OCI-LY7 (cell line): Measurements from ENCODE around the gene FANCG. TPM values are rescaled to one million over a fixed set of nuclear protein-coding genes. Genes with fewer than 3 reads are reported as not detected.

Source experiments
- BruUV-seq: library from RNA; stranded (reverse); fragments of 400-500 nt; replicated peaks from 2 replicates; lab custom pipeline; 2021; lab: Mats Ljungman, UMichigan
- CTCF ChIA-PET: fragments of 300-600 bp; sonication (Branson Sonifier 250); formaldehyde crosslinking; loops from one replicate; lab custom pipeline; 2022; ENCODE audit warnings: antibody characterized with exemption; ENCODE audit not compliant: unreplicated experiment; lab: Charles Lee
- POLR2A ChIA-PET: fragments of 300-600 bp; sonication (Branson Sonifier 250); formaldehyde crosslinking; loops from one replicate; lab custom pipeline; 2022; ENCODE audit warnings: antibody characterized with exemption; lab: Charles Lee
- DNase-seq: peaks from one replicate; pipeline ENCODE4 v3.0.0-alpha.2; 2015; ENCODE audit warnings: low spot score
- H2AFZ ChIP-seq: fragments of 200-600 bp; sonication (generic), shearing (Covaris generic); 2 replicates; pipeline ENCODE4 v1.6.1; 2014; ENCODE audit warnings: mild to moderate bottlenecking, antibody characterized with exemption, low read length, moderate library complexity
- H3K27ac ChIP-seq: fragments of 200-600 bp; sonication (generic); 2 replicates; pipeline ENCODE4 v1.5.1; 2014; ENCODE audit warnings: mixed run types, low read depth, mild to moderate bottlenecking, moderate library complexity, low read length, inconsistent platforms; ENCODE audit not compliant: poor library complexity, severe bottlenecking
- H3K36me3 ChIP-seq: fragments of 200-600 bp; sonication (generic); 2 replicates; pipeline ENCODE4 v1.6.1; 2014; ENCODE audit warnings: mild to moderate bottlenecking, antibody characterized with exemption, low read length, moderate library complexity, mixed read lengths; ENCODE audit not compliant: insufficient read depth
- H3K4me1 ChIP-seq: fragments of 200-600 bp; sonication (generic); 2 replicates; pipeline ENCODE4 v1.5.1; 2014; ENCODE audit warnings: mild to moderate bottlenecking, low read length; ENCODE audit not compliant: insufficient read depth, poor library complexity, severe bottlenecking
- H3K4me2 ChIP-seq: fragments of 200-600 bp; sonication (generic); 2 replicates; pipeline ENCODE4 v1.6.1; 2014; ENCODE audit warnings: mild to moderate bottlenecking, low read length
- H3K4me3 ChIP-seq: fragments of 200-600 bp; sonication (generic); 2 replicates; pipeline ENCODE4 v1.5.1; 2014; ENCODE audit warnings: mild to moderate bottlenecking, low read depth, low read length; ENCODE audit not compliant: poor library complexity, severe bottlenecking
- H3K79me2 ChIP-seq: fragments of 200-600 bp; sonication (generic); 2 replicates; pipeline ENCODE4 v1.6.1; 2016; ENCODE audit warnings: low read depth, mild to moderate bottlenecking, low read length, moderate library complexity, mixed read lengths; ENCODE audit not compliant: insufficient read depth
- H3K9me2 ChIP-seq: fragments of 200-600 bp; sonication (generic); 2 replicates; pipeline ENCODE4 v1.6.1; 2016; ENCODE audit warnings: mild to moderate bottlenecking, low read length, mixed read lengths; ENCODE audit not compliant: insufficient read depth
- H3K9me3 ChIP-seq: fragments of 200-600 bp; sonication (generic); 2 replicates; pipeline ENCODE4 v1.6.1; 2014; ENCODE audit warnings: mild to moderate bottlenecking, mixed run types, low read length, mixed read lengths
- H4K20me1 ChIP-seq: fragments of 200-600 bp; sonication (generic); 2 replicates; pipeline ENCODE4 v1.6.1; 2014; ENCODE audit warnings: mild to moderate bottlenecking, antibody characterized with exemption, low read length, moderate library complexity, mixed read lengths; ENCODE audit not compliant: insufficient read depth
- CTCF ChIP-seq: fragments of 200-600 bp; sonication (generic); conservative IDR thresholded peaks from 2 replicates; pipeline ENCODE4 v1.5.1; 2014; ENCODE audit warnings: mild to moderate bottlenecking, antibody characterized with exemption, low read length, moderate library complexity, mixed read lengths
- EZH2phosphoT487 ChIP-seq: fragments of 200-600 bp; sonication (generic); IDR thresholded peaks from 2 replicates; pipeline ENCODE4 v1.6.1; 2018; ENCODE audit warnings: low read depth, borderline replicate concordance, mild to moderate bottlenecking, mixed run types, antibody characterized with exemption, low read length, moderate library complexity, mixed read lengths
- intact Hi-C: fragments of 100-400 bp; cut with micrococcal nuclease; formaldehyde crosslinking; loops from one replicate; pipeline ENCODE4 v1.10.0; 2022; ENCODE audit not compliant: unreplicated experiment
- total RNA-seq, 2 experiments: library from RNA; depleted of rRNA in 1 of 2; stranded (reverse); fragments of >200 nt in 1 of 2; shearing (Covaris generic) in 1 of 2; gene quantifications; 2 replicates each; pipeline ENCODE4 v1.2.3, GENCODE V29; 2014 to 2022

FANCG gene
- total RNA-seq, 2 experiments from 2014 or later: 85.1 to 121 TPM

- Histone ChIP-seq H3K79me2 (peaks cover 19% of the 10 kb centered on the region), H3K9me2 (no peaks in the 10 kb centered on the region), H3K36me3 (peaks cover 53% of the 10 kb centered on the region), H4K20me1 (peaks cover 12% of the 10 kb centered on the region; the same call in 1 of the 2 replicates), H3K9me3 (no peaks in the 10 kb centered on the region), H3K4me1 (peaks cover 29% of the 10 kb centered on the region), H3K4me3 (peak overlapping the region; percentile 80), H3K4me2 (peak overlapping the region; percentile 99), H3K27ac (no peak overlapping the region), H2AFZ (no peak overlapping the region)
- no TSS peak for BruUV-seq
- no peak for DNase-seq
- ChIA-PET POLR2A (interaction anchor here (0.8 to 3.7 kb wide), 3 partner anchors 7 to 15 kb away, joined by 3 to 32 read pairs (median 22); no protein-coding TSS in a partner anchor), CTCF (no interaction called here)
- no peak for TF ChIP-seq CTCF
- no peak for TF ChIP-seq EZH2phosphoT487
- intact Hi-C loops: loop anchor here (10.0 kb wide), 2 partner anchors 527 to 657 kb away; partner anchors contain the start of genes CREB3, TESK1 and TLN1
Measured at GRCh38 chr9:35078066-35078465, 1.7 kb downstream of the FANCG start.

DNA sequence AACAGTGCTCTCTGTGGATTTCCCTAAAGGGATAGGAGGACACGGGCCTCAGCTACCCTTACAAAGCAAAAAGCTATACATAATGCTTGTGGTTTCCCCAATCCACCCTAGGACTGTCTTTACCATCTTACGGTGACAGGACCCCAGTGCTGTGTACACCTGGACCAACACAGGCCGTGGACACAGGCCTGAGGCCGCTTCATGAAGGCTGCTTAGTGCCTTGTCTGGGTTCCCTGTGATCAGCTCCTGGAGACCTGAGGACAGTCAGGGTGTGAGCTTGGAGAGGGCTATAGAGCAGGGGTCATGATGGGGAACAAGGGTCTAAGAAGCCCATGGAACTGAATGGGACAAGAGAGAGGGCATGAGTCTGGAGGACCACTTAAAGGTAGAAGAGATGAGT lies 2.9 kb downstream of the FANCG start:
- intact Hi-C loops: loop anchor here (10.0 kb wide), 2 partner anchors 528 to 658 kb away; partner anchors contain the start of genes CREB3, TESK1 and TLN1
- no peaks in the 10 kb centered on the region for H3K9me2 ChIP-seq
- H3K36me3 ChIP-seq: peaks cover 56% of the 10 kb centered on the region
- H4K20me1 ChIP-seq: peaks cover 12% of the 10 kb centered on the region; the same call in 1 of the 2 replicates
- no peak overlapping the region for H3K27ac ChIP-seq
- H3K79me2 ChIP-seq: peaks cover 20% of the 10 kb centered on the region
- BruUV-seq: no TSS peak
- no peak for DNase-seq
- H3K4me1 ChIP-seq: peaks cover 27% of the 10 kb centered on the region
- H2AFZ ChIP-seq: no peak overlapping the region
- H3K4me2 ChIP-seq: no peak overlapping the region
- H3K9me3 ChIP-seq: no peaks in the 10 kb centered on the region
- TF ChIP-seq EZH2phosphoT487 (no peak), CTCF (no peak)
- no peak overlapping the region for H3K4me3 ChIP-seq
- ChIA-PET POLR2A (interaction anchor here (0.7 to 1.2 kb wide), 3 partner anchors 21 to 442 kb away, joined by 3 read pairs; no protein-coding TSS in a partner anchor), CTCF (no interaction called here)

- H3K4me2 ChIP-seq: no peak overlapping the region
- H3K79me2 ChIP-seq: peaks cover 35% of the 10 kb centered on the region
- H3K9me3 ChIP-seq: no peaks in the 10 kb centered on the region
- H4K20me1 ChIP-seq: peaks cover 19% of the 10 kb centered on the region
- H3K4me1 ChIP-seq: peaks cover 28% of the 10 kb centered on the region
- no peak overlapping the region for H2AFZ ChIP-seq
- DNase-seq: no peak
- no peaks in the 10 kb centered on the region for H3K9me2 ChIP-seq
- H3K27ac ChIP-seq: no peak overlapping the region
- H3K36me3 ChIP-seq: peaks cover 67% of the 10 kb centered on the region
- BruUV-seq: no TSS peak
- ChIA-PET POLR2A (no interaction called here), CTCF (no interaction called here)
- no peak overlapping the region for H3K4me3 ChIP-seq
- TF ChIP-seq CTCF: no peak
- TF ChIP-seq EZH2phosphoT487: no peak
- intact Hi-C loops: loop anchor here (10.0 kb wide), 2 partner anchors 529 to 659 kb away; partner anchors contain the start of genes CREB3, TESK1 and TLN1
Measured at GRCh38 chr9:35075358-35075757, 4.4 kb downstream of the FANCG start.
